H1 (cell line): Measurements from ENCODE around the gene GARS1. TPM values are rescaled to one million over a fixed set of nuclear protein-coding genes. Genes with fewer than 3 reads are reported as not detected.

Source experiments
- ATF3 ChIP-seq: IDR thresholded peaks from 2 replicates; pipeline ENCODE4 v1.6.1; 2011; ENCODE audit warnings: low read depth, mild to moderate bottlenecking, low read length; ENCODE audit not compliant: insufficient read depth
- CHD7 ChIP-seq: fragments of 300-600 bp; sonication (generic); IDR thresholded peaks from 2 replicates; pipeline ENCODE4 v1.7.1; 2012; ENCODE audit warnings: low read length, moderate library complexity, mild to moderate bottlenecking, inconsistent platforms; ENCODE audit not compliant: insufficient replicate concordance
- FOSL1 ChIP-seq: IDR thresholded peaks from 2 replicates; pipeline ENCODE4 v1.6.1; 2011; ENCODE audit warnings: mild to moderate bottlenecking, low read depth, low read length, moderate library complexity; ENCODE audit not compliant: insufficient read depth
- HDAC2 ChIP-seq, 2 experiments: fragments of 300-600 bp in 1 of 2; sonication (generic) in 1 of 2; IDR thresholded peaks; 2 replicates each; pipeline ENCODE4 v1.6.1; 2011 to 2012; ENCODE audit warnings: low read depth in 2 of 2, low read length in 2 of 2, mild to moderate bottlenecking in 2 of 2, moderate library complexity in 2 of 2, borderline replicate concordance in 1 of 2, inconsistent platforms in 1 of 2
- KDM5A ChIP-seq: fragments of 200-600 bp; IDR thresholded peaks from 2 replicates; pipeline ENCODE4 v1.7.1; 2012; ENCODE audit warnings: mild to moderate bottlenecking, low read length, inconsistent platforms, mixed read lengths
- RNF2 ChIP-seq: fragments of 200-900, 300-1000 bp; sonication (generic); IDR thresholded peaks from 2 replicates; pipeline ENCODE4 v1.7.1; 2016; ENCODE audit warnings: borderline replicate concordance, low read depth, mild to moderate bottlenecking, antibody characterized with exemption, low read length; ENCODE audit not compliant: poor library complexity, severe bottlenecking; ENCODE audit errors: missing control alignments
- SP2 ChIP-seq: IDR thresholded peaks from 2 replicates; pipeline ENCODE4 v1.6.1; 2012; ENCODE audit warnings: mild to moderate bottlenecking, low read length, inconsistent platforms
- TAF7 ChIP-seq: optimal IDR thresholded peaks from 2 replicates; pipeline ENCODE3; 2011; ENCODE audit warnings: low read depth, mild to moderate bottlenecking, inconsistent platforms, low read length, moderate library complexity, borderline replicate concordance
- polyA plus RNA-seq, 7 experiments: library from polyadenylated mRNA; depleted of rRNA in 3 of 7; stranded (reverse) in 5 of 7; unstranded in 2 of 7; fragments of >200 nt in 5 of 7; fragments of 200-250 nt in 2 of 7; gene quantifications; 1 replicate in 5 of 7; 2 replicates in 1 of 7; 4 replicates in 1 of 7; pipeline versions ENCODE4 v1.2.1 to v1.2.3, GENCODE V29; 2011 to 2013; ENCODE audit warnings: missing spikeins in 2 of 7, mixed read lengths in 2 of 7
- total RNA-seq: library from RNA; stranded (reverse); fragmentation: NEBNext Ultra II Directional; extraction: Animal tissue kit (Norgen Biotek cat#: 25700); gene quantifications from 2 replicates; pipeline ENCODE4 v1.2.1, GENCODE V29; 2021

GARS1 gene
- total and polyA plus RNA-seq, 2 of the 8 experiments (the other 6 are each of a cell fraction or from before 2014, with no cell fraction given), result 270 to 476 TPM

GRCh38 chr7:30671793-30672465 lies 77.3 kb downstream of the GARS1 start (continued):
- TF ChIP-seq TAF7 (peak; percentile 89), CHD7 (no peak), SP2 (no peak), HDAC2 (IDR thresholded peaks at IDR 0.05; ENCODE audit: borderline replicate concordance in 1 of 2, low read depth in 2 of 2, low read length in 2 of 2) (peak; percentile 67 to 96; a peak in 3 of 4 replicates), KDM5A (no peak), ATF3 (no peak), FOSL1 (no peak), RNF2 (no peak)
